Hippocampal formation (tissue), 2 donors: ENCODE measurements around the gene PITPNM1.
A peak's percentile ranks its signal among the peaks of the same experiment; 100 is the strongest.
"Not testable (repeated sequence)": the region's sequence is repeated elsewhere in the genome, so short reads cannot be mapped to it uniquely, and the experiment has no call there.

ENCODE experiments used
- DNase-seq, 2 donors: peaks; one replicate each; lab custom pipeline; 2025; lab: John Stamatoyannopoulos, UW

The PITPNM1 gene

GRCh38 chr11:67489885-67490726 lies 15.1 kb downstream of the PITPNM1 start:
- DNase-seq, result no peak

GRCh38 chr11:67489203-67489884 lies 15.8 kb downstream of the PITPNM1 start:
- no peak for DNase-seq

GRCh38 chr11:67486481-67487195 lies 18.5 kb downstream of the PITPNM1 start:
- no peak for DNase-seq

GRCh38 chr11:67485873-67486361 lies 19.2 kb downstream of the PITPNM1 start:
- not testable (repeated sequence) for DNase-seq

GRCh38 chr11:67484847-67485311 lies 20.3 kb downstream of the PITPNM1 start:
- no peak for DNase-seq

GRCh38 chr11:67483831-67484665 lies 21.1 kb downstream of the PITPNM1 start:
- DNase-seq, result no peak

GRCh38 chr11:67482827-67483798 lies 22.1 kb downstream of the PITPNM1 start, which contains the start of gene AIP:
AIP (plus strand) TSS chr11:67483026; CDS start chr11:67483159, 133 bp downstream.
- peak; percentile 97 to 98 for DNase-seq

- no peak for DNase-seq
These were observed 22.8 kb downstream of the PITPNM1 start for GRCh38 chr11:67482275-67482826.

GRCh38 chr11:67477344-67478050 lies 27.7 kb downstream of the PITPNM1 start:
- DNase-seq, result not testable (repeated sequence)

- DNase-seq, result not testable (repeated sequence)
These were observed 28.5 kb downstream of the PITPNM1 start for GRCh38 chr11:67476692-67477091.

- DNase-seq, result no peak
These were observed 32.3 kb downstream of the PITPNM1 start for GRCh38 chr11:67472882-67473281.

GRCh38 chr11:67470337-67471002 lies 34.7 kb downstream of the PITPNM1 start:
- DNase-seq, result no peak

- no peak for DNase-seq
These were observed 35.7 kb downstream of the PITPNM1 start for GRCh38 chr11:67469508-67469811.

GRCh38 chr11:67468759-67469507 lies 36.2 kb downstream of the PITPNM1 start, which contains the start of gene TMEM134:
TMEM134 (minus strand) TSS chr11:67469251; CDS start chr11:67469192, 59 bp downstream.
- DNase-seq, result peak; percentile 90 to 92

GRCh38 chr11:67468456-67468758 lies 36.8 kb downstream of the PITPNM1 start:
- no peak for DNase-seq

- DNase-seq, result no peak
These were observed 37.1 kb downstream of the PITPNM1 start for GRCh38 chr11:67468056-67468455.

- DNase-seq, result no peak
These were observed 38.0 kb downstream of the PITPNM1 start for GRCh38 chr11:67466962-67467771.
